GM12878 (cell line): ENCODE data around the gene ELMO3.

Experiments
- JUND ChIP-seq: IDR thresholded peaks from 2 replicates; pipeline ENCODE4 v1.6.1; 2012; ENCODE audit warnings: low read depth, mild to moderate bottlenecking, low read length, improper control_type of control experiment, moderate library complexity
- NR2C1 ChIP-seq: fragments of 450-650 bp; IDR thresholded peaks from 2 replicates; pipeline ENCODE4 v1.6.1; 2017; ENCODE audit warnings: antibody characterized with exemption, mild to moderate bottlenecking, moderate library complexity
- TF ChIP-seq, protein P1 (sequence below): fragments of 450-650 bp; IDR thresholded peaks from 2 replicates; pipeline ENCODE4 v1.6.1; 2016; ENCODE audit warnings: mild to moderate bottlenecking

DNA sequence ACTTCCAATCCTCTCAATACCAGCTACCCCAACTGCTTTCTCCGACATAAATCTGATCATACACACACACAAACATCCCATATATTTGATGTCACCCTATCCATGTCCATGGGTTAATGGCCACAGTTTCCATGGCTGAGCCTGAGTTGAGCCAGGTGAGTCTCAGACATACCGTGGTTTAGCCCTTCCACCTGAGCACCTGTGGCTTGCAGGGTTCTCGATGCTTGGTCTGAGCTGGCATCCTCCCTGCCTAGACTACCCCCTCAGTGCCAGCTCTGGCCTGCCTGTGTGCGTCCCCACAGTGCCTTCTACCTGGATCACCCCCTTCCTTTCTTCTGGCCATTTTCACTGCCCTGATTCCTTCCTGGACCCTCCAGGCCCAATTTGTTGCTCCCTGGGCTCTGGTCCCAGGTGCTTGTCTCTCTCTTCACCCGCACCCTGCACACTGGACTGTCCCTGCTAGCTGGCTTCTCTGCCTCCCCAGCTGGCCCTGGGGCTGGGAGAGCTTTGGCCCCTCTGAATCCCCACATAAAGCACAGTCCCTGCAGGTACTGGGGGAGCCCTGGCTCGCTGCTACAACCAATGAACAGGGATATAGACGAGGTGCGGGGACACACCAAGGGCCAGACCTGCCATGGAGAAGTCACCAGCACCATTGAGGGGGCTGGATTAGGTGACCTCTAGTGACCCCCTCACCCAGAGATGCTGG is 7.4 kb downstream of the ELMO3 start:
- TF ChIP-seq JUND (no peak), NR2C1 (no peak)
- TF ChIP-seq, protein P1, sequence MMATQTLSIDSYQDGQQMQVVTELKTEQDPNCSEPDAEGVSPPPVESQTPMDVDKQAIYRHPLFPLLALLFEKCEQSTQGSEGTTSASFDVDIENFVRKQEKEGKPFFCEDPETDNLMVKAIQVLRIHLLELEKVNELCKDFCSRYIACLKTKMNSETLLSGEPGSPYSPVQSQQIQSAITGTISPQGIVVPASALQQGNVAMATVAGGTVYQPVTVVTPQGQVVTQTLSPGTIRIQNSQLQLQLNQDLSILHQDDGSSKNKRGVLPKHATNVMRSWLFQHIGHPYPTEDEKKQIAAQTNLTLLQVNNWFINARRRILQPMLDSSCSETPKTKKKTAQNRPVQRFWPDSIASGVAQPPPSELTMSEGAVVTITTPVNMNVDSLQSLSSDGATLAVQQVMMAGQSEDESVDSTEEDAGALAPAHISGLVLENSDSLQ: no peak
